Testis (tissue), 3 donors: ENCODE measurements around the gene SLC25A45. TPM values are rescaled to one million over a fixed set of nuclear protein-coding genes. Genes with fewer than 3 reads are reported as not detected.
A peak's percentile ranks its signal among the peaks of the same experiment; 100 is the strongest.
"Not testable (repeated sequence)": the region's sequence is repeated elsewhere in the genome, so short reads cannot be mapped to it uniquely, and the experiment has no call there.

Source experiments
- DNase-seq: peaks from one replicate; pipeline ENCODE4 v3.0.0-alpha.2; 2019
- H3K27ac ChIP-seq, 2 donors: fragments of 200-600 bp; sonication (generic); one replicate each; pipeline ENCODE4 v1.5.1; 2019
- H3K27me3 ChIP-seq: fragments of 200-600 bp; sonication (generic); one replicate; pipeline ENCODE4 v1.5.1; 2019
- H3K36me3 ChIP-seq: fragments of 200-600 bp; sonication (generic); one replicate; pipeline ENCODE4 v1.5.1; 2017; ENCODE audit warnings: low read depth; ENCODE audit errors: missing control alignments
- H3K4me1 ChIP-seq: fragments of 200-600 bp; sonication (generic); one replicate; pipeline ENCODE4 v1.5.1; 2019
- H3K4me3 ChIP-seq, 2 donors: fragments of 200-600 bp; sonication (generic); one replicate each; pipeline ENCODE4 v1.5.1; 2017 to 2019
- H3K9me3 ChIP-seq: fragments of 200-600 bp; sonication (generic); one replicate; pipeline ENCODE4 v1.5.1; 2017
- CTCF ChIP-seq, 3 experiments: fragments of 450-650 bp in 2 of 3; fragments of 200-600 bp in 1 of 3; sonication (generic) in 1 of 3; IDR thresholded peaks; one replicate each; pipeline ENCODE4 v1.5.1; 2016 to 2019; ENCODE audit warnings: antibody characterized with exemption in 3 of 3, mild to moderate bottlenecking in 2 of 3, moderate library complexity in 1 of 3
- POLR2A ChIP-seq: fragments of 450-650 bp; IDR thresholded peaks from one replicate; pipeline ENCODE4 v1.6.1; 2017; ENCODE audit warnings: antibody characterized with exemption, mild to moderate bottlenecking, moderate library complexity
- WGBS, 2 donors: methylation state at CpG; one replicate each; pipeline ENCODE4 v1.1.5; 2018; 5-methylcytosine and 5-hydroxymethylcytosine counted together
- intact Hi-C: fragments of 100-400 bp; cut with DNase I; formaldehyde crosslinking; loops from one replicate; pipeline ENCODE4 v1.15.1; 2023; ENCODE audit warnings: low total_unique reads
- polyA plus RNA-seq: library from polyadenylated mRNA; stranded (reverse); fragments of 350-450 nt; fragmentation: Illumina TruSeq; extraction: RNeasy Lipid Tissue Mini Kit (QIAGEN cat#74804); gene quantifications from one replicate; pipeline ENCODE4 v1.2.3, GENCODE V29; 2014; ENCODE audit warnings: low read depth, low replicate concordance; ENCODE audit not compliant: insufficient read depth
- total RNA-seq, 2 donors: library from RNA; depleted of rRNA; stranded (reverse); fragments of >200 nt; gene quantifications; one replicate each; pipeline ENCODE4 v1.2.3, GENCODE V29; 2016

Gene SLC25A45
- total and polyA plus RNA-seq, 3 donors from 2014 or later = 8.0 to 10.6 (median 10.1) TPM

GRCh38 chr11:65414776-65415498 lies 32.5 kb upstream of the SLC25A45 start:
- H3K4me1 ChIP-seq = peaks cover 43% of the 10 kb centered on the region
- intact Hi-C loops = no loop called here
- TF ChIP-seq POLR2A (no peak), CTCF (IDR thresholded peaks at IDR 0.05) (no peak)
- WGBS, 2 donors = 79 to 81% methylated on average over 8 to 11 of the region's 11 CpGs
- no peaks in the 10 kb centered on the region for H3K27me3 ChIP-seq
- H3K36me3 ChIP-seq = no peaks in the 10 kb centered on the region
- DNase-seq = no peak
- H3K4me3 ChIP-seq = no peak overlapping the region
- no peaks in the 10 kb centered on the region for H3K9me3 ChIP-seq
- no peak overlapping the region for H3K27ac ChIP-seq

GRCh38 chr11:65413077-65413664 lies 30.7 kb upstream of the SLC25A45 start:
- Histone ChIP-seq H3K27ac (peak overlapping the region in 1 of 2 donors; percentile 24), H3K4me1 (peaks cover 25% of the 10 kb centered on the region)
- H3K9me3 ChIP-seq, H3K27me3 ChIP-seq, DNase-seq, intact Hi-C loops, H3K4me3 ChIP-seq, H3K36me3 ChIP-seq: not testable (repeated sequence)
- WGBS, 2 donors = 82 to 87% methylated on average over 15 of the region's 15 CpGs

- Histone ChIP-seq H3K36me3 (no peaks in the 10 kb centered on the region), H3K4me1 (peaks cover 18% of the 10 kb centered on the region), H3K27me3 (no peaks in the 10 kb centered on the region), H3K9me3 (no peaks in the 10 kb centered on the region), H3K27ac (peak overlapping the region in 1 of 2 donors; percentile 24), H3K4me3 (no peak overlapping the region)
- 62 to 75% methylated on average over 21 to 24 of the region's 24 CpGs for WGBS, 2 donors
- TF ChIP-seq CTCF (IDR thresholded peaks at IDR 0.05) = no peak
- TF ChIP-seq POLR2A = no peak
- no peak for DNase-seq
- intact Hi-C loops = no loop called here
Observed at GRCh38 chr11:65412271-65413076, 30.0 kb upstream of the SLC25A45 start.

- peaks cover 10% of the 10 kb centered on the region for H3K4me1 ChIP-seq
- no peak for DNase-seq
- H3K36me3 ChIP-seq = no peaks in the 10 kb centered on the region
- no peaks in the 10 kb centered on the region for H3K9me3 ChIP-seq
- TF ChIP-seq POLR2A (no peak), CTCF (IDR thresholded peaks at IDR 0.05) (no peak)
- intact Hi-C loops = no loop called here
- no peaks in the 10 kb centered on the region for H3K27me3 ChIP-seq
- no peak overlapping the region for H3K4me3 ChIP-seq
- no peak overlapping the region for H3K27ac ChIP-seq
- WGBS, 2 donors = 60 to 68% methylated on average over 3 to 5 of the region's 5 CpGs
Observed at GRCh38 chr11:65411681-65412070, 29.2 kb upstream of the SLC25A45 start.
